Colonic mucosa (tissue), 4 donors: ENCODE measurements around the gene NNAT. TPM values are rescaled to one million over a fixed set of nuclear protein-coding genes. Genes with fewer than 3 reads are reported as not detected.
A peak's percentile ranks its signal among the peaks of the same experiment; 100 is the strongest.
"Not testable (repeated sequence)": the region's sequence is repeated elsewhere in the genome, so short reads cannot be mapped to it uniquely, and the experiment has no call there.

ENCODE experiments used
- DNase-seq: peaks from one replicate; pipeline ENCODE4 v3.0.0-alpha.2; 2020
- H3K27ac ChIP-seq: fragments of 200-600 bp; one replicate; pipeline ENCODE4 v1.8.0; 2021
- H3K27me3 ChIP-seq: fragments of 200-600 bp; one replicate; pipeline ENCODE4 v1.8.0; 2021
- H3K36me3 ChIP-seq: fragments of 200-600 bp; one replicate; pipeline ENCODE4 v1.8.0; 2021
- H3K4me1 ChIP-seq: fragments of 200-600 bp; one replicate; pipeline ENCODE4 v1.8.0; 2021; ENCODE audit warnings: mild to moderate bottlenecking
- H3K4me3 ChIP-seq: fragments of 200-600 bp; one replicate; pipeline ENCODE4 v1.8.0; 2021
- H3K9ac ChIP-seq, 2 donors: one replicate each; pipeline ENCODE4 v1.7.0; 2013; ENCODE audit warnings: control low read depth in 2 of 2, low read depth in 2 of 2, low read length in 2 of 2
- H3K9me3 ChIP-seq: fragments of 200-600 bp; one replicate; pipeline ENCODE4 v1.8.0; 2021
- intact Hi-C: fragments of 100-400 bp; cut with DNase I; formaldehyde crosslinking; loops from one replicate; pipeline ENCODE4 v1.14.1; 2022
- total RNA-seq, 2 donors: library from RNA; stranded (reverse); fragmentation: NEBNext Ultra II Directional in 1 of 2; extraction: Animal tissue kit (Norgen Biotek cat#: 25700) in 1 of 2; gene quantifications; one replicate each; pipeline ENCODE4 v1.2.1, GENCODE V29; 2021
- TF ChIP-seq, protein P1 (sequence below): fragments of 200-600 bp; IDR thresholded peaks from one replicate; pipeline ENCODE4 v1.8.0; 2022; ENCODE audit warnings: antibody characterized with exemption, mild to moderate bottlenecking
- donor health status: healthy.
- donor health status: DM: no; HTN: no; CAD: no.
- donor health status: DM: no; HTN: no; CAD: no.

NNAT gene
- total RNA-seq, 2 donors from 2014 or later = 3.3 TPM; not detected in 1

GRCh38 chr20:37540001-37540400, 19.0 kb downstream of the NNAT start:
- DNase-seq = no peak
- peak overlapping the region; percentile 12 for H3K27ac ChIP-seq
- no peaks in the 10 kb centered on the region for H3K9me3 ChIP-seq
- H3K4me3 ChIP-seq = no peak overlapping the region
- TF ChIP-seq, protein P1, sequence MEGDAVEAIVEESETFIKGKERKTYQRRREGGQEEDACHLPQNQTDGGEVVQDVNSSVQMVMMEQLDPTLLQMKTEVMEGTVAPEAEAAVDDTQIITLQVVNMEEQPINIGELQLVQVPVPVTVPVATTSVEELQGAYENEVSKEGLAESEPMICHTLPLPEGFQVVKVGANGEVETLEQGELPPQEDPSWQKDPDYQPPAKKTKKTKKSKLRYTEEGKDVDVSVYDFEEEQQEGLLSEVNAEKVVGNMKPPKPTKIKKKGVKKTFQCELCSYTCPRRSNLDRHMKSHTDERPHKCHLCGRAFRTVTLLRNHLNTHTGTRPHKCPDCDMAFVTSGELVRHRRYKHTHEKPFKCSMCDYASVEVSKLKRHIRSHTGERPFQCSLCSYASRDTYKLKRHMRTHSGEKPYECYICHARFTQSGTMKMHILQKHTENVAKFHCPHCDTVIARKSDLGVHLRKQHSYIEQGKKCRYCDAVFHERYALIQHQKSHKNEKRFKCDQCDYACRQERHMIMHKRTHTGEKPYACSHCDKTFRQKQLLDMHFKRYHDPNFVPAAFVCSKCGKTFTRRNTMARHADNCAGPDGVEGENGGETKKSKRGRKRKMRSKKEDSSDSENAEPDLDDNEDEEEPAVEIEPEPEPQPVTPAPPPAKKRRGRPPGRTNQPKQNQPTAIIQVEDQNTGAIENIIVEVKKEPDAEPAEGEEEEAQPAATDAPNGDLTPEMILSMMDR = no peak
- H3K9ac ChIP-seq = no peak overlapping the region
- no peaks in the 10 kb centered on the region for H3K36me3 ChIP-seq
- H3K27me3 ChIP-seq = no peaks in the 10 kb centered on the region
- intact Hi-C loops = no loop called here
- H3K4me1 ChIP-seq = peaks cover 14% of the 10 kb centered on the region

DNA sequence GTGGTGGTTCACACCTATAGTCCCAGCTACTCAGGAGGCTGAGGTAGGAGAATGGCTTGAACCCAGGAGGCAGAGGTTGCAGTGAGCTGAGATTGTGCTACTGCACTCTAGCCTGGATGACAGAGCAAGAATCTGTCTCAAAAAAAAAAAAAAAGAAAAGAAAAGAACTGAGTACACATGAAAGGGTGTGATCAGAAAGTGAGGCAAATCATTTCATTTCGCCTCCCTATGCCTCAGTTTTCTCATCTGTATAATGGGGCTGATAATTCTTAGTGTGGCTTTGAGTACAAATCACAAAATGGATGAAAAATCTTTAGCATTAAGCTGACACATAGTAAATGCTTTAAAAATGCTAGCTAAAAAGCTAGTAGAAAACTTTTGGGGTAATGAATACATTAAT, 19.8 kb downstream of the NNAT start:
- H3K27ac ChIP-seq, H3K9ac ChIP-seq, H3K4me1 ChIP-seq, H3K9me3 ChIP-seq, H3K27me3 ChIP-seq, H3K36me3 ChIP-seq, H3K4me3 ChIP-seq, intact Hi-C loops, DNase-seq: not testable (repeated sequence)

- DNase-seq = no peak
- intact Hi-C loops = no loop called here
- Histone ChIP-seq H3K4me3 (no peak overlapping the region), H3K4me1 (peaks cover 5% of the 10 kb centered on the region), H3K9ac (no peak overlapping the region), H3K27me3 (no peaks in the 10 kb centered on the region), H3K9me3 (no peaks in the 10 kb centered on the region), H3K36me3 (no peaks in the 10 kb centered on the region), H3K27ac (no peak overlapping the region)
- TF ChIP-seq, protein P1 = no peak
These were observed 20.3 kb downstream of the NNAT start for GRCh38 chr20:37541326-37541725.

GRCh38 chr20:37542281-37542680, 21.2 kb downstream of the NNAT start:
- H3K36me3 ChIP-seq = no peaks in the 10 kb centered on the region
- no peak overlapping the region for H3K4me3 ChIP-seq
- H3K9ac ChIP-seq = no peak overlapping the region
- H3K4me1 ChIP-seq = peaks cover 5% of the 10 kb centered on the region
- no peaks in the 10 kb centered on the region for H3K9me3 ChIP-seq
- H3K27ac ChIP-seq = peak overlapping the region; percentile 52
- peak; percentile 62 for DNase-seq
- no peaks in the 10 kb centered on the region for H3K27me3 ChIP-seq
- intact Hi-C loops = no loop called here
- TF ChIP-seq, protein P1 = no peak

GRCh38 chr20:37543828-37544227, 22.8 kb downstream of the NNAT start:
- Histone ChIP-seq H3K9ac (no peak overlapping the region), H3K27ac (no peak overlapping the region), H3K9me3 (no peaks in the 10 kb centered on the region), H3K4me1 (peaks cover 5% of the 10 kb centered on the region), H3K4me3 (no peak overlapping the region), H3K36me3 (no peaks in the 10 kb centered on the region), H3K27me3 (no peaks in the 10 kb centered on the region)
- TF ChIP-seq, protein P1 = peak; percentile 24
- DNase-seq = no peak
- intact Hi-C loops = no loop called here

GRCh38 chr20:37544386-37544785, 23.3 kb downstream of the NNAT start:
- intact Hi-C loops = no loop called here
- TF ChIP-seq, protein P1 = no peak
- no peak for DNase-seq
- no peaks in the 10 kb centered on the region for H3K36me3 ChIP-seq
- H3K27me3 ChIP-seq = no peaks in the 10 kb centered on the region
- peaks cover 5% of the 10 kb centered on the region for H3K4me1 ChIP-seq
- H3K4me3 ChIP-seq = no peak overlapping the region
- H3K9me3 ChIP-seq = no peaks in the 10 kb centered on the region
- no peak overlapping the region for H3K27ac ChIP-seq
- H3K9ac ChIP-seq = no peak overlapping the region
